ENCODE data around the gene TYRO3.
"Not testable (repeated sequence)": the region's sequence is repeated elsewhere in the genome, so short reads cannot be mapped to it uniquely, and the experiment has no call there.

TYRO3 gene

DNA sequence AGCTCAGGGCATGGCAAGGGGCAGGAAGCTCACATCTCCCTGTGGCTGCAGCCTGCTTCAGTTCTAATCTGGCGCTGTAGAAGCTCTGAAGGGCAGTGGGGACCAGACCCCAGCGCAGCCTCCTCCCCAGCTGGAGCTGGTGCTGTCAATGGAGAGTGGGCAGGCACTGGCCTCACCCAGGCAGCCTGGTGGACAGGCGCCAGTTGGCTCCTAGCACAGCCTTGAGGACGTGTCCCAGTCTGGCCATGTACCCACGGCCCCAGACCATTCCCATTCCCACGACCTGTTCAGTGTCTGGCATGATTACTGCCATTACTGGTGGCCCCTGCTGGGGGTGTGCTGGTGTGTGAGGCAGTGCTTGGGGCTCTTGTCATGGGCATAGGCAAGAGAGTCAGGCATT, 16.3 kb downstream of the TYRO3 start:
- FAIRE-seq, result no peak

- no peak for FAIRE-seq
Observed at GRCh38 chr15:41577863-41578735, 19.1 kb downstream of the TYRO3 start.

GRCh38 chr15:41578736-41579383, 19.8 kb downstream of the TYRO3 start:
- FAIRE-seq, result no peak

DNA sequence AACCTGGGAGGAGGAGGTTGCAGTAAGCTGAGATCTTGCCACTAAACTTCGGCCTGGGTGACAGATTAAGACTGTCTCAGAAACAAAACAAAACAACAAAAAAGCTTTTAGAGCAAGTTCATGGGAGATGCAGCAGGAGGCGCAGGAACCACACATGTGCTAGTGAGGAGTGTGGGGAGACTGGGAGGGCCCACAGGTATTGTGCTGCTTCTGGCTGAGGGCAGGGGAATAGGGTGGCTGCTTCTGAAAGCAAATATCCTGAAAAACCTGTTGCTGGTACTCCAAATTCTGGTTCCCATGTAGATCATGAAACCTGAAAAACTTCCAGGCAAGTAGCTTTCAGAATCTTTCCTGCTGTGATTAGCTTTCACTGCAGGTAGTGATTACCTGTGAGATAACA, 22.1 kb downstream of the TYRO3 start:
- FAIRE-seq, result no peak

GRCh38 chr15:41583795-41584194, 24.8 kb downstream of the TYRO3 start:
- no peak for FAIRE-seq

DNA sequence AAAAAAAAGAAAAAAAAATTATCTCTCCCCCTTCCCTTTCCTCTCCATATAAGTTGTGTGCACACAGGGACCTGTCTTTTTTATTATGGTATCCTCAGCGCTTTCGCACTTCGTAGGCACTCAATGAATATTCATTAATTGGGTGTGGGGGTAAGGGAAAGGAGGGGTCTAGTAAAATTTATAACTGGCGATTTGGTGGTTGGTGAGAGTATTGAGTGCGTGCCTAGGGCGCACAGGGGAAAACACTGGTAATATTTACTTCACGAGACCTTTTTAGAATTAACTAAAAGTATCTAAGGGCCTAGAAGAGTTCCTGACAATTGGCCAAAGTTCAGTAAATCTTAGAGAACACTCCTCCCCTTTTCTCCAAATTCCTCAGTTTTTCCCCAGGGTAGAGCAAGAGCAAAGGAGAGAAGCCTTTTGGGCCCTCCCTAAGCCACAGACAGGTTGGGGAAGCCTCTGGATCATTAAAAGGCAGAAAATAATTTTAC, 25.7 kb downstream of the TYRO3 start:
- FAIRE-seq, result no peak

- no peak for FAIRE-seq
Observed at GRCh38 chr15:41585127-41586047, 26.4 kb downstream of the TYRO3 start.

DNA sequence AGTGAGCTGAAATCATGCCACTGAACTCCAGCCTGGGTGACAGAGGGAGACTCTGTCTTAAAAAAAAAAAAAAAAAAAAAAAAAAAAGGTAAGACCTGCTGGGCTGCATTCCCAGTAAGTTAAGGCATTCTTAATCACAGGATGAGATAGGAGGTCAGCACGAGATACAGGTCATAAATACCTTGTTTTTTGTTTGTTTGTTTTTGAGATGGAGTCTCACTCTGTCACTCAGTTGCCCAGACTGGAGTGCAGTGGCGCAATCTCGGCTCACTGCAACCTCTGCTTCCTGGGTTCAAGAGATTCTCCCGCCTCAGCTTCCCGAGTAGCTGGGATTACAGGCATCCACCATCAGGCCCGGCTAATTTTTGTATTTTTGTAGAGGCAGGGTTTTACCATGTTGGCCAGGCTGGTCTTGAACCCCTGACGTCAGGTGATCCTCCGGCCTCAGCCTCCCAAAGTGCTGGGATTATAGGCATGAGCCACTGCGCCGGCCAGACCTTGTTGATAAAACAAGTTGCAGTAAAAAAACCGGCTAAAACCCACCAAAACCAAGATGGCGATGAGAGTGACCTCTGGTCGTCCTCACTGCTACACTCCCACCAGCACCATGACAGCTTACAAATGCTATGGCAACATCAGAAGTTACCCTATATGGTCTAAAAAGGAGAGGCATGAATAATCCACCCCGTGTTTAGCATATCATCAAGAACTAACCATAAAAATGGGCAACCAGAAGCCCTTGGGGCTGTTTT, 27.7 kb downstream of the TYRO3 start:
- FAIRE-seq, result not testable (repeated sequence)

GRCh38 chr15:41589018-41589417, 30.0 kb downstream of the TYRO3 start:
- not testable (repeated sequence) for FAIRE-seq

DNA sequence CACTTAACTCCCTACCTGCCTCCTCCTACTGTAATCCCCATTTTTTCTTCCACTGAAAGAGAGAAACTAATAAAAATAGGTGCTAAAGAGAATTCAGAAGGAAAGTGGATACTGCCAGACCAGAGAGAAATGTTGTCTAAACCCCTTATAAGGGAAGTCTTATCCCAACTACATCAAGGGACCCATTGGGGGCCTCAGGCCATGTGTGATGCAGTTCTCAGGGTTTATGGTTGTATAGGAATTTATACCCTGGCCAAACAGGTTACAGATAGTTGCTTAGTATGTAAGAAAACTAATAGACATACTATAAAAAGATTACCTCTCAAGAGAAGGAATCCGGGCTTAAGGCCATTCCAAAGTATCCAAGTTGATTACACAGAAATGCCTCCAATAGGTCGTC, 30.6 kb downstream of the TYRO3 start:
- FAIRE-seq, result not testable (repeated sequence)

- FAIRE-seq, result not testable (repeated sequence)
Observed at GRCh38 chr15:41591217-41591616, 32.2 kb downstream of the TYRO3 start.

GRCh38 chr15:41592718-41593117, 33.7 kb downstream of the TYRO3 start:
- FAIRE-seq, result not testable (repeated sequence)

DNA sequence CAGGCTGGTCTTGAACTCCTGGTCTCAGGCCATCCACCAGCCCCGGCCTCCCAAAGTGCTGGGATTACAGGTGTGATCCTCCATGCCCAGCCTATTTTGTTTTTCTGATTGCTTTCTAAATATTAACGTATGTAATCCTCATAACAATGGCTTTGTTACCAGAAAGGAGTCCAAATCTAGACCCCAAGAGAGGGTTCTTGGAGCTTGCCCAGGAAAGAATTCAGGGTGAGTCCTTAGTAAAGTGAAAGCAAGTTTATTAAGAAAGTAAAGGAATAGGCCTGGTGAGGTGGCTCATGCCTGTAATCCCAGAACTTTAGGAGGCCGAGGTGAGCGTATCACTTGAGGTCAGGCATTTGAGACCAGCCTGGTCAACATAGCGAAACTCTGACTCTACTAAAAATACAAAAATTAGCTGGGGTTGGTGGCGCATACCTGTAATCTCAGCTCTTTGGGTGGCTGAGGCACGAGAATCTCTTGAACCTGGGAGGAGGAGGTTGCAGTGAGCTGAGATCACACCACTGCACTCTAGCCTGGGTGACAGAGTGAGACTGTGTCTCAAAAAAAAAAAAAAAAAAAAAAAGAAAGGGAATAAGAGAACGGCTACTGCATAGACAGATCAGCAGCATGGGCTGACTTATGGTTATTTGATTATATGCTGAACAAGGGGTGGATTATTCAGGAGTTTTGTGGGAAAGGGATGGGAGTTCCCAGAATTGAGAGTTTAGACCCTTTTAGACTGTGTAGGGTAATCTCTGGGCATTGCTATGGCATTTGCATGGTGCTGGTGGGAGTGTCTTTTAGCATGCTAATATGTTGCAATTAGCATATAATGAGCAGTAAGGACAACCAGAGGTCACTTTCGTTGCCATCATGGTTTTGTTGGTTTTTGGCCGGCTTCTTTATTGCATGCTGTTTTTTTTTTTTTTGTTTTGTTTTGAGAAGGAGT, 36.1 kb downstream of the TYRO3 start:
- FAIRE-seq, result no peak

- no peak for FAIRE-seq
Observed at GRCh38 chr15:41596972-41597371, 38.0 kb downstream of the TYRO3 start.

DNA sequence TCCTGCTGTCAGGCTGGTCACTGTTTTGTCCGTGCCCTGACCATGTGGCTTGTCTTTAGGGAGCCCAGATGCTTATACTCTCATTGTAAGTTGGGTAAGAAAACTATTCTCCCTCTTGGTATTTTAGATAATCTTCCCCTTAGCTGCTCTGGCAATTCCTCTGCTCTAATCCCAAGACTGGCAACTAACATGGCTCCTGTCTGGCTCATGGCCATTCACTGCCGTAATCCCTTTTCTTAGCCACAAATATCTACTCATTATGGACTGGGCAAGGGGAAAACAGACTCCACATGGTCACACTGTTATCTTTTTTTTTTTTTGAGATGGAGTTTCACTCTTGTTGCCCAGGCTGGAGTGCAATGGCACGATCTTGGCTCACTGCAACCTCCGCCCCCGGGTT, 38.8 kb downstream of the TYRO3 start:
- FAIRE-seq, result no peak

GRCh38 chr15:41599061-41599460, 40.0 kb downstream of the TYRO3 start:
- FAIRE-seq, result no peak

GRCh38 chr15:41603411-41603935, 44.5 kb downstream of the TYRO3 start:
- FAIRE-seq, result no peak

- no peak for FAIRE-seq
Observed at GRCh38 chr15:41603941-41604911, 45.2 kb downstream of the TYRO3 start.

GRCh38 chr15:41605566-41605965, 46.6 kb downstream of the TYRO3 start:
- FAIRE-seq, result no peak

DNA sequence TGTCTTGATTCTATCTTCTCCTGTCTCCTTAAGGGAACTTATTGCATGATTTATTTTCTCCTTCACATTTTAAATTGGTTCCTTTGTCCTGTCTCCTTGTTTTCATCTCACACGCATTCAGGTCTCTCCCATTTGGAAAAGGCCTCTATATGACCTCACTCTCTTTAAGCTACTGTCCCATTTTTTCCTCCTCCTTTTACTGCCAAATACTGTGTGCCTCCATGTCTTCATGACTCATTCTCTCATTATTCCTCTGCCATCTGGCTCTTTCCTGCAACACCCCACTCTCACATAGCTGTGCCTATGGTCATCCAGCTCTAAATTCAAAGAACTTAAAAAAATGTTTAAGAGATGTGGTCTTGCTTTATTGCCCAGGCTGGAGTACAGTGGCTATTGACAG, 48.0 kb downstream of the TYRO3 start:
- no peak for FAIRE-seq
